LNCaP clone FGC (cell line): ENCODE measurements around the gene KRIT1.
A peak's percentile ranks its signal among the peaks of the same experiment; 100 is the strongest.

ENCODE experiments used
- DNase-seq: peaks from one replicate; pipeline ENCODE4 v3.0.0-alpha.2; 2011; ENCODE audit warnings: low read depth
- H3K4me3 ChIP-seq: 2 replicates; pipeline ENCODE4 v1.5.1; 2011; ENCODE audit warnings: mild to moderate bottlenecking, low read depth, low read length, control low read depth
- TF ChIP-seq, protein P1 (sequence below): IDR thresholded peaks from 2 replicates; pipeline ENCODE4 v1.5.1; 2012; ENCODE audit warnings: mild to moderate bottlenecking; ENCODE audit not compliant: control insufficient read depth, insufficient read depth; ENCODE audit errors: extremely low read depth

KRIT1 gene

DNA sequence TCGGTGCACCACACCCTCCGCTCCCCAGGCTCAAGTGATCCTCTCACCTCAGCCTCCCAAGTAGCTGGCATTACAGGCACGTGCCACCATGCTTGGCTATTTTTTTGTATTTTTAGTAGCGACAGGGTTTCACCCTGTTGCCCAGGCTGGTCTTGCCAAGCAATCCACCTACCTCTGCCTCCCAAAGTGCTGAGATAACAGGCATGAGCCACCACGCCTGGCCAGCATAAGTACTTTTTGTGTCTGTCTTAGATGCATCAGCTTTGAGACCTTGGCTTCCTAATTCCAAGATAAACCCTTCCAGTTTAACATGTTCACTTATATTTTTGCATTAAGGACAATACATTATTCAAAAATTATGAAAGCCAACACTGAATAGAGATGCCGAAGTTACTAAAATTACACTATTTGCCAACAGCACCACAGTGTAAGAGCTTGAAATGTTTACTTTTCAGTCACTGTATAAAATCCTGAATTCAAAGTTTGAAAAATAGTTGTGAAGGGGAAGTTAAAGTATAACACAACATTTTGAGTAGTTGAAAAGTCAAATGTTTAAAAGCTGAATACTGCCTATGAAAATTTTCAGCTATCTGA is 36.6 kb upstream of the KRIT1 start:
- DNase-seq = no peak
- TF ChIP-seq, protein P1, sequence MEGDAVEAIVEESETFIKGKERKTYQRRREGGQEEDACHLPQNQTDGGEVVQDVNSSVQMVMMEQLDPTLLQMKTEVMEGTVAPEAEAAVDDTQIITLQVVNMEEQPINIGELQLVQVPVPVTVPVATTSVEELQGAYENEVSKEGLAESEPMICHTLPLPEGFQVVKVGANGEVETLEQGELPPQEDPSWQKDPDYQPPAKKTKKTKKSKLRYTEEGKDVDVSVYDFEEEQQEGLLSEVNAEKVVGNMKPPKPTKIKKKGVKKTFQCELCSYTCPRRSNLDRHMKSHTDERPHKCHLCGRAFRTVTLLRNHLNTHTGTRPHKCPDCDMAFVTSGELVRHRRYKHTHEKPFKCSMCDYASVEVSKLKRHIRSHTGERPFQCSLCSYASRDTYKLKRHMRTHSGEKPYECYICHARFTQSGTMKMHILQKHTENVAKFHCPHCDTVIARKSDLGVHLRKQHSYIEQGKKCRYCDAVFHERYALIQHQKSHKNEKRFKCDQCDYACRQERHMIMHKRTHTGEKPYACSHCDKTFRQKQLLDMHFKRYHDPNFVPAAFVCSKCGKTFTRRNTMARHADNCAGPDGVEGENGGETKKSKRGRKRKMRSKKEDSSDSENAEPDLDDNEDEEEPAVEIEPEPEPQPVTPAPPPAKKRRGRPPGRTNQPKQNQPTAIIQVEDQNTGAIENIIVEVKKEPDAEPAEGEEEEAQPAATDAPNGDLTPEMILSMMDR = no peak
- no peak overlapping the region for H3K4me3 ChIP-seq

DNA sequence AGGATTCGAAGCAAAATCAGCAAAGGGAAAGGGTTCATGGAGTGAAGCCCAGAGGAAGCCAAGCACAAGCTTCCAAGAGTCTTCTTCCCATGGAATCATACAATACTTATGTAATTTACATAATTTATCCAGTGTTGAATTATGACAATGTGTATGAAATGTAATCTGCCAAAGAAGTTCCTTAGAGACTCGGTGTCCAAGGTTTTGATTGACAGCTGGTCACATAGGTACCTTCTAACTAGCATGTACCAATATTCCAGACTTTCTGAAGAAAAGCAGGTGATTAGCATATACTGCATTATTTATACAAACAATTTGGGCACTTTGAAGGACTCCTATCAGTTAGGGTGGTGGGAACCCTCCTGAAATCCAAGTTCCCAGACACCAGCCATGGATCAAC is 35.3 kb upstream of the KRIT1 start:
- H3K4me3 ChIP-seq = no peak overlapping the region
- no peak for DNase-seq
- TF ChIP-seq, protein P1 = no peak

DNA sequence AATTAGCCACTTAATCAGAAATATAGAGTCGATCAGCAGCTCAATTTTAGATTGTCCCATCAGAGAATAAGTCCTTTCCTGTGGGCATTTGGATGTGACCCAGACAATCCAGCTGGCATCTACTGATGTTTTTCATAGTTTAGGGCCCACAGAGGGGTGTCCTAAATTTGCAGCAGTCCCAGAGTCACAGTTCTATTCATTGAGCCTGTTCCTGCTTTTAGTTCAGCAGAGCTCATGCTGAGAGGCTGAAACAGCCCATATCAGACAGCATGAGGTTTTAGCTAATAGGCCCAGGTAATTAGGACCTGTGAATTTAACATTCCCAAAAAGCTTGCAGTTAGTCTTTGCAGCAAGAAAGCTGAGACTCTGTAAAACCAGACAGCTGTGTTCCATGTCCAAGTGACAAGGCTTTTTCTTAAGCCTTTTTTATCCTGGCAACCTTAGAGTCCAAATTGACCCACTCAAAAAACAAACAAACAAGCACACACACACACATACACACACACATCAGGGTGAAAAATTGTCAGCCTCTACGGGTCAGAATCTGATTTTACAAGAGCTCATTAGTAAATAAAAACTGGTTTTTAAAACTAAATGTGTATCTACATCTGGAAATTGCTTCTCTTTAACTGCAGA is 33.8 kb upstream of the KRIT1 start:
- no peak overlapping the region for H3K4me3 ChIP-seq
- TF ChIP-seq, protein P1 = no peak
- peak; percentile 52 for DNase-seq

DNA sequence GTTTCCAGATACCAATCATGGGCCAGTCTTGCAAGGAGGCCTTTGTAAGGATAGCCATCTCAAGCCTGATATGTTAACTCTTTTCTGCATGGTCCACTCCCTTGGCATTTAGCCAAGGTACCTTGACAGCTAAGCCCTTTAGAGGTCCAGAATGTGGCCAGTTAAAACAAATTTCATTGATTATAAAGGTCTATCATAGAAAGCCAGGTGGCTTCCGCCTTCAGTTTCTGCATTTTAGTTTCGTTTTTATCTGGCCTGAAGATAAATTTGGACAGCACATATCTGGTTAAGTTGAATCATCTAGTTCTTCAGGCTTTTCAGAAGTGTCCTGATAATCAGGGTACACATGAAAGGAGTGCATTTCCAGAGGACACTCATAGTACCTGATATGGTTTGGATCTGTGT is 30.7 kb upstream of the KRIT1 start:
- no peak overlapping the region for H3K4me3 ChIP-seq
- no peak for DNase-seq
- TF ChIP-seq, protein P1 = no peak

DNA sequence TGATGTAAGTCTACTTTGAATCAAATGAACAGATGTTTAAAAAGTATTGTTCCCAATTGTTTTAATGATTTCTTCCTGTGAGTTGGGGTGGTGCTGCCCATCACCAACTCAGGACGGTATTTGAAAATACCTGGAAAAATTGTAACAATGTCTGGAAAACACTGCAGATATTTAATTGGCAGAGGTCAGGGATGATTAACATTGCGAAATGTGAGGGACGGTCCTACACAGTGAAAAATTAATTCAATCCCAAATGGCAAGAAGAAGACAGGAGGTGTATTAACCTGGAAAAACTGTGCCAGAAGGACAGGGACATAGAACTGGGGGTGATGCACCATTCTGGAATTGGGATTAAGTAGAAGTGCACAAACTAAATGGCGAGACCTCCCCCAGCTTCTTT is 29.6 kb upstream of the KRIT1 start:
- no peak overlapping the region for H3K4me3 ChIP-seq
- TF ChIP-seq, protein P1 = no peak
- DNase-seq = no peak

DNA sequence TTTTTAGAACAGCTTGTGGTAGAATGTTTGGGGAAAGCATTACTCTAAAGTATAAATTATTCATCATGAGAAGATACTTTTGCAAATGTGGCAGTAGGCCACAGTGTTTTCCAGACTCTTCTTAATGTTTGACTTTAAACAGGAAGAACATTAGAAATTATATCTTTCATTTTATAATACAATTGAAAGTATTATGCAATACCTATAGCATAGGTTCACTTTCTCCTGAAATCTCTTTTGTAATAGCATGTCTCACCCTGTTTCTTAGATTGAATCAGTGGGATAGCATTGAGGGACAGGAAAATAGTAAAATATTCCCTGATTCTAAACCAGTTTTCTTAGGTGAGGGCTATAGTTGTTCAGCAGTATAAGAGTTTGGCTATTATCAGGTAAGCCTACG is 23.2 kb upstream of the KRIT1 start:
- TF ChIP-seq, protein P1 = no peak
- no peak for DNase-seq
- H3K4me3 ChIP-seq = no peak overlapping the region

DNA sequence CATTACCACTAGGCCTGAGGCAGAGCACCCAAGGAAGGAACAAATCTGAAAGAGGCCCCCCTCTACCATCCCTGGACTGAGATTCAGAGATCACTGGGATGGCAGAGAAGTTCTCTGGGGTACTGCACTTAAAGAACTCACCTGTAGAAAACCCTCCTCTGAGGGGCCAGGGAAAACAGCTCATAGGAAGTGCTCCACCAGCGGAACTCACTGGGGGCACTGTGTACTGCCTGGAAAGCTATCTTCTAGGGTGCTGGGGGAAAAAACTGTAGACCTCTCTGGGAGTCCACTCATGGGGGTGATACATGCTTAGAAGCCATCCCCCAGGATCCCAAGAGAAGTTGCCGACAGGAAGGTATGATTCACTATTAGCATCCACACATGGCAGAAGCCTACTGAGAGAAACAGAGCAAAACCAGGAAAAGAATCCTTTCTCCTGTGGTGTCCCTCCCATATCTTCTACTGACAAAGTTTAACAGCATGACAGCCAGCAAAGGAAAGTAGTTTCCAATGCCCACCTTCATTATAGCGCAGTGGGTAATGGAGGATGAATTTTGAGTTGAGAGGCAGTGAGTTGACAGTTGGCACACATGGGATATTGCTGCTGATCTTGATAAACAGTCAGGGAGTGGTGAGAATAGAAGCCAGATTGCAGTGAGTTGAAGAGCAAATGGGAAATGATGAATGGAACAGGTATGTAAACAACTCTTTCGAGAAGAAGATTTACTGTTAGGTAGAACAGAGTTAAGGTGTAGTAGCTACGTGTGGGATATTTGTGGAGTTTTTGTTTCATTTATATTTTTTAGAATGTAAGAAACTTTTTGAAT is 20.9 kb upstream of the KRIT1 start:
- TF ChIP-seq, protein P1 = no peak
- DNase-seq = no peak
- H3K4me3 ChIP-seq = no peak overlapping the region
